OCI-LY3 (cell line): ENCODE results near the gene UBE2G2.

Experiments
- CTCF ChIP-seq: fragments of 200-600, 300-600 bp; sonication (generic); IDR thresholded peaks from 2 replicates; pipeline ENCODE4 v1.5.1; 2014; ENCODE audit warnings: antibody characterized with exemption, low read length, low read depth
- EZH2phosphoT487 ChIP-seq: fragments of 200-600 bp; shearing (Covaris generic); IDR thresholded peaks from 2 replicates; pipeline ENCODE4 v1.6.1; 2018; ENCODE audit warnings: antibody characterized with exemption, mixed run types, low read depth

- no peak for TF ChIP-seq EZH2phosphoT487
- no peak for TF ChIP-seq CTCF
Observed at GRCh38 chr21:44758141-44758561, 43.5 kb downstream of the UBE2G2 start.
